Measurements from ENCODE around the gene CEP112. TPM values are rescaled to one million over a fixed set of nuclear protein-coding genes. Genes with fewer than 3 reads are reported as not detected.

The CEP112 gene
- total and polyA plus RNA-seq, 2 donors (not counting 1 experiment from before 2014, with no cell fraction given) = 5.4 to 6.4 TPM

DNA sequence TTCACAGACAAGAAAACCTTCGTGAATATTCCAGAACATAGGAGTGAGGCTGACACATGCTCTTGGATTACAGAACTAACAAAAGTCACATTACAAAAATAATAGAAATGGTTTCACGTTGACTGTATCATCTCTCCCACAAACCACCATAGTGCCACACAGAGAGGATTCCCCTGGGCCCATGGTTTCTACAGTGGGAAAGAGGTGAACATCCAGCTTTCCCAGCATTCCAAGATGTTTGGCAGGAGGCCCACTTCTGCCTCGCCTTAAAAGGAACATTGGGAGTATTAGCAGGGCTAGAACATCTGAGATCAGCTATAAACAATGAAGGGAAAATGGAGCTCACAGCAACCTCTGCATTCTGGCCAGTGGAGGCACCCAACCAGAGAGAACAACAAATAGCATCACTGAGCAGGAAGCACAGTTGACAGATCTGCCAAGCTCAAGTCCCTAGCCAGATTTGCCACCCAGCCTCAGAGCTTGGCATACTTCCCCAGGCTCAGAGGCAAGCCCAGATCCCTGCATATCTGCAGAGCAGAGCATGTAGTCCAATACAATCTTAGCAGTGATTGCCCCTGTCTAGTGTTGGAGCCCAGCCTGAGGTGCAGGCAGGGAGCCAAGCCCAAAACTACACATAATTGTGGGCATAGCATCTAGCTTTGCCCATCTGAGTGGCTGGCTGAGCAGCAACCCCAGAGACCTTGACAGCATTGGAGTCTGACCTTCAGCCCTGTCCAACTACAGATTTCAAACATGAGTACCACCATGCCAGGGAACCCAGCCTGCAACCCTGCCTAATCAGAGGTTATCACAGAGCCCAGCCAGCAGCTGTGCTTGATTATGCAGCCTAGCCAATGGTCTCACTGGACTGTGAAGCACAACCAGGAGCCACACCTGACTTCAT lies 260.4 kb downstream of the CEP112 start:
- Histone ChIP-seq H4K20me1 (ENCODE audit: control insufficient read depth, extremely low read depth, insufficient read depth, low read length) (no peaks in the 10 kb centered on the region), H3K4me3 (replicated peaks in 1 of 4; ENCODE audit: control extremely low read depth in 1 of 4, insufficient read depth in 1 of 4, low read depth in 3 of 4, low read length in 4 of 4) (no peak overlapping the region), H3K79me2 (ENCODE audit: control insufficient read depth, insufficient read depth, low read length) (no peaks in the 10 kb centered on the region), H3K27me3 (ENCODE audit: control insufficient read depth, insufficient read depth, low read length) (no peaks in the 10 kb centered on the region), H3K36me3 (ENCODE audit: control insufficient read depth, insufficient read depth, low read length) (no peaks in the 10 kb centered on the region), H3K4me1 (ENCODE audit: control insufficient read depth, extremely low read depth, insufficient read depth, low read length) (no peaks in the 10 kb centered on the region), H3K9me3 (ENCODE audit: control insufficient read depth, insufficient read depth, low read depth, low read length) (no peaks in the 10 kb centered on the region), H2AFZ (ENCODE audit: low read length) (no peak overlapping the region), H3K27ac (ENCODE audit: insufficient read depth, low read length) (no peak overlapping the region), H3K9ac (ENCODE audit: insufficient read depth, low read length) (no peak overlapping the region), H3K4me2 (ENCODE audit: extremely low read depth, insufficient read depth, low read length) (no peak overlapping the region)
- DNase-seq (ENCODE audit: low read depth in 2 of 2) = peak in 1 of 2 donors; percentile 31
- no peak for TF ChIP-seq EZH2 (IDR thresholded peaks at IDR 0.05; ENCODE audit: low read length, missing control alignments)
- TF ChIP-seq, protein P1, sequence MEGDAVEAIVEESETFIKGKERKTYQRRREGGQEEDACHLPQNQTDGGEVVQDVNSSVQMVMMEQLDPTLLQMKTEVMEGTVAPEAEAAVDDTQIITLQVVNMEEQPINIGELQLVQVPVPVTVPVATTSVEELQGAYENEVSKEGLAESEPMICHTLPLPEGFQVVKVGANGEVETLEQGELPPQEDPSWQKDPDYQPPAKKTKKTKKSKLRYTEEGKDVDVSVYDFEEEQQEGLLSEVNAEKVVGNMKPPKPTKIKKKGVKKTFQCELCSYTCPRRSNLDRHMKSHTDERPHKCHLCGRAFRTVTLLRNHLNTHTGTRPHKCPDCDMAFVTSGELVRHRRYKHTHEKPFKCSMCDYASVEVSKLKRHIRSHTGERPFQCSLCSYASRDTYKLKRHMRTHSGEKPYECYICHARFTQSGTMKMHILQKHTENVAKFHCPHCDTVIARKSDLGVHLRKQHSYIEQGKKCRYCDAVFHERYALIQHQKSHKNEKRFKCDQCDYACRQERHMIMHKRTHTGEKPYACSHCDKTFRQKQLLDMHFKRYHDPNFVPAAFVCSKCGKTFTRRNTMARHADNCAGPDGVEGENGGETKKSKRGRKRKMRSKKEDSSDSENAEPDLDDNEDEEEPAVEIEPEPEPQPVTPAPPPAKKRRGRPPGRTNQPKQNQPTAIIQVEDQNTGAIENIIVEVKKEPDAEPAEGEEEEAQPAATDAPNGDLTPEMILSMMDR (conservative IDR thresholded peaks at IDR 0.05 in 1 of 2, IDR thresholded peaks at IDR 0.05 in 1 of 2; ENCODE audit: low read depth in 1 of 2, low read length in 2 of 2) = no peak

DNA sequence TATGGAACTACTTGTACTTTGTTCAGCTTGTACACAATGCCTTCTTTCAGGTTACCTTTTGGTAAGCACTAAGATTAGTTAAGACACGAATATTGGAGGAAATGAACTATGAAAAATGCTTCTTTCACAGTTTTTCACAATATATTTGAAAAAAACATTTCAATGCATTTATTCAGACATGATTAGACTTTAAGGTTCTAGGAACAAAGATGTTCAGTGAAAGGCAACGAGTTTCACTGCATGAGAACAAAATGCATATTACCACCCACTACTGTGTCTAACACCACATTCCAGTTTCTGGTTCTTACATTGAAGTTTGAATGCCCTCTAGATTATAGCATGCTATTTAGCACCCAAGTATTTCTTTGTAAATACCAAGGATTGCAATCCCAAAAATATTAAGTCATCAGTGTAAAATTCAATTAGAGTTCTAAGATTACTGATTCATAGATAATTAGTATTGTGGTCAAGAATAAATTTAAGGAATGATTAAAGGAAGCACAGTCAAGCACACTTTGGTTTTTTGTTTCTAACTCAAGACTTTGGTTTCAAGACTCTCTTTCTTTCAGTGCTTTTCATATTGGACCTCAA lies 261.7 kb downstream of the CEP112 start:
- Histone ChIP-seq H3K4me3 (replicated peaks in 1 of 4; ENCODE audit: control extremely low read depth in 1 of 4, insufficient read depth in 1 of 4, low read depth in 3 of 4, low read length in 4 of 4) (no peak overlapping the region), H3K4me1 (ENCODE audit: control insufficient read depth, extremely low read depth, insufficient read depth, low read length) (no peaks in the 10 kb centered on the region), H3K36me3 (ENCODE audit: control insufficient read depth, insufficient read depth, low read length) (no peaks in the 10 kb centered on the region), H3K4me2 (ENCODE audit: extremely low read depth, insufficient read depth, low read length) (no peak overlapping the region), H3K27ac (ENCODE audit: insufficient read depth, low read length) (no peak overlapping the region), H3K79me2 (ENCODE audit: control insufficient read depth, insufficient read depth, low read length) (no peaks in the 10 kb centered on the region), H3K9me3 (ENCODE audit: control insufficient read depth, insufficient read depth, low read depth, low read length) (no peaks in the 10 kb centered on the region), H2AFZ (ENCODE audit: low read length) (no peak overlapping the region), H3K27me3 (ENCODE audit: control insufficient read depth, insufficient read depth, low read length) (no peaks in the 10 kb centered on the region), H3K9ac (ENCODE audit: insufficient read depth, low read length) (no peak overlapping the region), H4K20me1 (ENCODE audit: control insufficient read depth, extremely low read depth, insufficient read depth, low read length) (no peaks in the 10 kb centered on the region)
- DNase-seq (ENCODE audit: low read depth in 2 of 2) = peak in 1 of 2 donors; percentile 52
- TF ChIP-seq, protein P1 (conservative IDR thresholded peaks at IDR 0.05 in 1 of 2, IDR thresholded peaks at IDR 0.05 in 1 of 2; ENCODE audit: low read depth in 1 of 2, low read length in 2 of 2) = no peak
- TF ChIP-seq EZH2 (IDR thresholded peaks at IDR 0.05; ENCODE audit: low read length, missing control alignments) = no peak

DNA sequence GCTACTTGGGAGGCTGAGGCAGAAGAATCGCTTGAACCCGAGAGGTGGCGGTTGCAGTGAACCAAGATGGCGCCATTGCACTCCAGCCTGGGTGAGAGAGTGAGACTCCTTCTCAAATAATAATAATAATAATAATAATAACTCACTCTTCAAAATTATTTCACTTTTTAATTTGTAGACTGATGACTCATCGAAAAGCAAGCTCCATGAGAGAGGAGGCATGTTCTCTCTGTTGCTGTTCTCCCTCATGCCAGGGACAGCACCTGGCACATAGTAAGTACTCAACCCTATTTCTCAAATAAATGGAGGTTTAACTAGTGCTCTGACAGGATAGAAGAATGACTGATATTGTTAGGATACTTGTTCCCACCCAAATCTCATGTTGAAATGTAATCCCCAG lies 265.3 kb downstream of the CEP112 start:
- H3K4me3 ChIP-seq (replicated peaks in 1 of 4; ENCODE audit: control extremely low read depth in 1 of 4, insufficient read depth in 1 of 4, low read depth in 3 of 4, low read length in 4 of 4) = no peak overlapping the region
- H3K9ac ChIP-seq (ENCODE audit: insufficient read depth, low read length) = no peak overlapping the region
- no peak overlapping the region for H2AFZ ChIP-seq (ENCODE audit: low read length)
- TF ChIP-seq, protein P1 (conservative IDR thresholded peaks at IDR 0.05 in 1 of 2, IDR thresholded peaks at IDR 0.05 in 1 of 2; ENCODE audit: low read depth in 1 of 2, low read length in 2 of 2) = no peak
- no peak for TF ChIP-seq EZH2 (IDR thresholded peaks at IDR 0.05; ENCODE audit: low read length, missing control alignments)
- H3K4me2 ChIP-seq (ENCODE audit: extremely low read depth, insufficient read depth, low read length) = no peak overlapping the region
- H3K79me2 ChIP-seq (ENCODE audit: control insufficient read depth, insufficient read depth, low read length) = no peaks in the 10 kb centered on the region
- H3K4me1 ChIP-seq (ENCODE audit: control insufficient read depth, extremely low read depth, insufficient read depth, low read length) = no peaks in the 10 kb centered on the region
- no peak for DNase-seq (ENCODE audit: low read depth in 2 of 2)
- H3K27me3 ChIP-seq (ENCODE audit: control insufficient read depth, insufficient read depth, low read length) = no peaks in the 10 kb centered on the region
- H3K27ac ChIP-seq (ENCODE audit: insufficient read depth, low read length) = no peak overlapping the region
- no peaks in the 10 kb centered on the region for H3K9me3 ChIP-seq (ENCODE audit: control insufficient read depth, insufficient read depth, low read depth, low read length)
- H3K36me3 ChIP-seq (ENCODE audit: control insufficient read depth, insufficient read depth, low read length) = no peaks in the 10 kb centered on the region
- no peaks in the 10 kb centered on the region for H4K20me1 ChIP-seq (ENCODE audit: control insufficient read depth, extremely low read depth, insufficient read depth, low read length)

All from fibroblast of lung (primary cell).